Inferior parietal cortex (tissue), 1 donor: ENCODE measurements around the gene OLA1.

Experiments used
- DNase-seq: peaks from one replicate; pipeline ENCODE4 v3.0.0-alpha.2; 2016; ENCODE audit errors: extremely low spot score

Gene OLA1

DNA sequence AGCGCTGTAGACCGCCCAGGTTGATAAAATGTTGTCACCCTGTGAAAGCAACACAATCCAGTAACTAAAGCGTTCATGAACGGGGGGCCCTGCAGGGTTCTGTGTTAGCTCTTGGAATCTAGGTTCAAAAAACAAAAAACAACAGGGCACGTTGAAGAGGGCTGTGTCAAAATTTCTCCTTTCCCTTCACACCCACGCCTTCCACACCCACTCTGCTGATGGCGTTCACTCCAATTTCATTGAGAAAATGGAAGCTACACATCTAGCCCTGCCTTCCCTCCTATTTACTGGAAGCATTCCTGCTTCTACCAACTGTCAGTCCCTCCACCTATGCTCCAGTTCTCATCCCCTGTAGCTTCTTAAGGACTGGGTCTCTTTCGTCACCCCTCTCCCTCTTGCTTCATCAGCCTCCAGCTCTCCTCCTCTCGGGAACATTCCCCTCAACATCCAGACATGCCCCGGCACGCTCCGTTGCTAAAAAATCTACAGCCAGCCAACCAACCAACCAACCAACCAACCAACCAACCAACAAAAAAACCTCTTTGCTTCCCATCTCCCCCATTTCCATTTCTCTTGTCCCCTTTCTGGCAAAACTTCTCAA, 184.7 kb downstream of the OLA1 start:
- no peak for DNase-seq

DNA sequence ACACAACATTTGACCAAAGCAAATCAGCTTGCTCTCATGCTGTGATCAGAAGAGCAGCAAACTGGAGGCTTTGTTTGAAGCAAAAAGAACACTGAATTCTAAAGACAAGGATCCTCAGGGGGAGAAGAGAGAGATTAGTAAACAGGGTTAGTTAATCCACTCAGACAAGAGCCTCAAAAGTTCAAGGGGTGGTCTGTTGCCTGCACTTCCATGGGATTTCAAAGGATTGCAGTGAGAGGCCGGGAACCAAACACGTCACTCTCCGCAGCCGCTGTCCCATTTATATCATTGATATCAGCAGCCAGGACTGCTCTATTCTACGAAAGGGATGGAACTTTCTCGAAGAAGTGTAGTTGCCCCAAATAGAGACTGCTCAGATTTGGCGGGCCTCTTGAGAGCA, 185.4 kb downstream of the OLA1 start:
- DNase-seq: no peak

DNA sequence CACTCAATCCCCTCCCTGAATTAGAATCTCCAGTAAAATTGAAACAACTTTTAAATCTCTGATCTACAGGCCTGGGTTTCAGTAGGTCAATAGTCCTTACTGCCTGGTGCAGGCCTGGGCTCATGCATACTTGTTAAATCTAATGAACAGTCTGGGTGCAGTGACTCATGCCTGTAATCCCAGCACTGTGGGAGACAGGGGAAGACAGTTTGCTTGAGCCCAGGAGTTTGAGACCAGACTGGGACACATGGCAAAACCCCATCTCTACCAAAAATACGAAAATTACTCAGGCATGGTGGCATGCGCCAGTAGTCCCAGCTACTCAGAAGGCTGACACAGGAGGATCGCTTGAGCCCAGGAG, 188.5 kb downstream of the OLA1 start:
- no peak for DNase-seq

DNA sequence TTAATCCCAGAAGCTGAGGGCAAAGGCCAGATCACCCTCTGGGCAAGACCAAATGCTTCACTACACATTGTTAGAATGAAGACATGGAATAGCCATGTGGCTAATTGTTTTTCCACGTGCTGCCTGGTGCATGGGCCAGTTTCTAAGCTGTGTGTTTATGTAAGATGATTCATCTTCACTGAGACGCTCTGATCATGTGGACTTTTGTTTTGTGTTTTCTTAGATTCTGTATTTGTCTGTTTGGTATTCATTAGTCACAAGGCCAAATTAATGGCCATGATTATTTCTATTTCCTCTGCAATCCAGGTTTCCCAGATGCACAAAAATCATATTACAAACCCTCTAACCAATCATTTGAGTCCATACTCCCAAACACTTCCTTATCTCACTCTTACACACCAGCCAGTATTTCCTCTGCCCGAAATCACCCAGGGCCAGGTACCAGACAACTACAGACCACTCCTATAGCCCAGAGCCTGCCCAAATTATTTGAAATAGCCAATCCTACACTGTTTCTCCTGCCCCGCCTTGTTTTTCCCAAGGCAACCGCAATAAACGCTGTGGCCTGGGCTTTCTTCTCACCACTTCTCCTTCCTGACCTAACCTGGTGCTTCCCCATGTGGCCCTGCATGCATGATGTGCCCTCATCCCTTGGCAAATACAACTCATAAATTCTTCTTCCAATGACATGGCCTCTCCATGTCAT, 189.0 kb downstream of the OLA1 start:
- DNase-seq: no peak

DNA sequence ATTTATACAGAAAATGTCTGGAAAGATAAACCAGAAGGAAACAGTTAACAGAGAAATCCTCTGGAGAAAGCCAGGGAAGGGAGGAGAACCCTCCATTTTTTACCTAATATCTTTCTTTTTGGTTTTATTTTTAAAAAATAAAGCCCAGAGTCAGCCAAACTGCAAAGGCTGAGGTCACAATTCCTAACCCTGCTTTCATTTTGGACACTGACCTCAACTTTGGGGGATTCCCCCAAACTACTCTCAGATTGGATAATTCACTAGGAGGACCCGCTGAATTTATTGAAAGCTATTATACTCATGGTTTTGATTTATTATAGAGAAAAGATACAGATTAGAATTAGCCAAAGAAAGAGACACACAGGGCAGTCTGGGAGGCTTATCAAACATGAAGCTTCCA, 189.9 kb downstream of the OLA1 start:
- DNase-seq: no peak

DNA sequence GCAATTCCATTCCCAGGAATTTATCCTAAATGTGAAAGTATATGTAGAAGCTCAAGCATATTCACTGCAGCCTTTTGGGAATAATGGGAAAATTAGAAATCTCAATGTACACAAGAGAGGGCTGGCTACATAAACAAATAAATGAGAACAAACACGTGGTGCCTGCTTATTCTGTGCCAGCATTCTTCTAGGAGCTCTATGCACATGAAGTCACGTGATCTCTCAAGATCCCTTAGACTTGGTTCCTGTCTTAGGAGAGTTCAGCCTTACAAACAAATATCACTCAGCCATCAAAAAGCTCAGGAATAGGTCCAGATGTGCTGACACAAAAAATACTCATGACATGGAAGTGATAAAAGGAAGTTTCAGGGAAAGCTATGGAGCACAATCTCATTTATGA, 190.3 kb downstream of the OLA1 start:
- DNase-seq: no peak

DNA sequence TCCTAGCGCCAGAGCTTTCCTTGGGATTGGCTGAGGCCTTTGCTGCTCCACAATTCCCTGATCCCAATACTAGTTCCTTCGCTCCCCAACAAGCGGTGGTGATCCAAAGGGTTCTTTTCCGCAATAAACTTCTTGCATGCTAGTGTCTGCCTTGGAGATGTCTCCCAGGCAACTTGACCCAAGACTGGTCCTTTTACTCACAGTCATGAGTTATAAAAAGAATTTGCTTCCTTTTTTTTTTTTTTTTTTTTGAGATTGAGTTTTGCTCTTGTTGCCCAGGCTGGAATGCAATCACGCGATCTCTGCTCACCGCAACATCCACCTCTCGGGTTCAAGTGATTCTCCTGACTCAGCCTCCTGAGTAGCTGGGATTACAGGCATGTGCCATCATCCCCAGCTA, 193.4 kb downstream of the OLA1 start:
- DNase-seq: no peak

DNA sequence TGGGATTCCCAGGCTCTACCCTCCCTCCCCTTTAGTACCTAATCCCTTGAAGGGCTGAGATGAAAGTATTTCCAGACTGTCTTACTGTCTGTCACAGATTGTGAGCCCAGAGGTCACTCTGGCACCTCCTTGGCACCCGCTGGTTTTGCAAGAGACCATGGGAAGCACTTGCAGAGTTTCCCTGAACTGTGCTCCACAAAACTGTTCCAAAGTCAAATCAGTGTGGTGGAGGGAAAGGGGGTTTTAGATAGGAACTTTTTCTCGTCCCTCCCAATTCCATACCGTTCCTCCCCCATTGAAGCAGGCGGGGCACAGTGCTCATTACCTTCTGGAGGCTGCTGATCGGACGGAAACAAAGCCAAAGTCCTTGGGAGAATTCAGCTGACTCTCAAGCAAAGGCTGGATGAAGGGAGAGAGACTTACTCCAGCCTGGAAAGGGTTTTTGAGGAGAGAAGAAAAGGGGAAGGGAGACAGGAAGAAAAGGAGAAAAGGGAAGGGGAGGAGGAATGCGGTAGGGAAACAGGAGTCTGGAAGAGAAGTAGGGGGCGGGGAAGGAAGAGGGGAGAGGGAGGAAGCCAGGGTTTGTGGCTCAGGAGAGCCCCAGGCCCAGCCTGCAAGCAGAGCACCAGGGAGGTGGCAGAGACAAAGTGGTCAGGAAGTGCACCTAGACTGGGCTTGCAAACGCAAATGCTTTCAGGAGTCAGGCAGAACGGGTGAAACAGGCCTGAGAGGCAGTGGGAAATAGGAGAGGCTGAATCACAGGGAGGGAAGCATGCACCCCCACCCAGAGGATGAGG, 194.8 kb downstream of the OLA1 start:
- no peak for DNase-seq

DNA sequence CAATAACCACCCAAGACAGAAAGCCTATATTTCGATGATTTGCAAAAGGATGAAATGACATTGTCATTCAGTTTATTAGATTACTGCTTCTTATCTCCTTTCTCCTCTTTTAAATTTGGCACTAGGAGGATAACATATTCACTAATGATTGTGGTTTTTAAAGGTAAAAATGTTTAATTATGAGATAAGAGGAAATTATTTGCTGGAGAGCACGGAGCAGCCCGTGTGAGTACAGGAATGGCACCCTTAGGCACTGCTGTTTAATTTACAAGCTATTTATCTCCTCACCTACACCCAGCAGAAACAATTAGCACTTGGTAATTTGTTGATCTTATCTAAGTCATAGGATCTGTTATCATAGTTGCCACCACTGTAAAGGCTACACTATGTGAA, 195.8 kb downstream of the OLA1 start:
- no peak for DNase-seq

DNA sequence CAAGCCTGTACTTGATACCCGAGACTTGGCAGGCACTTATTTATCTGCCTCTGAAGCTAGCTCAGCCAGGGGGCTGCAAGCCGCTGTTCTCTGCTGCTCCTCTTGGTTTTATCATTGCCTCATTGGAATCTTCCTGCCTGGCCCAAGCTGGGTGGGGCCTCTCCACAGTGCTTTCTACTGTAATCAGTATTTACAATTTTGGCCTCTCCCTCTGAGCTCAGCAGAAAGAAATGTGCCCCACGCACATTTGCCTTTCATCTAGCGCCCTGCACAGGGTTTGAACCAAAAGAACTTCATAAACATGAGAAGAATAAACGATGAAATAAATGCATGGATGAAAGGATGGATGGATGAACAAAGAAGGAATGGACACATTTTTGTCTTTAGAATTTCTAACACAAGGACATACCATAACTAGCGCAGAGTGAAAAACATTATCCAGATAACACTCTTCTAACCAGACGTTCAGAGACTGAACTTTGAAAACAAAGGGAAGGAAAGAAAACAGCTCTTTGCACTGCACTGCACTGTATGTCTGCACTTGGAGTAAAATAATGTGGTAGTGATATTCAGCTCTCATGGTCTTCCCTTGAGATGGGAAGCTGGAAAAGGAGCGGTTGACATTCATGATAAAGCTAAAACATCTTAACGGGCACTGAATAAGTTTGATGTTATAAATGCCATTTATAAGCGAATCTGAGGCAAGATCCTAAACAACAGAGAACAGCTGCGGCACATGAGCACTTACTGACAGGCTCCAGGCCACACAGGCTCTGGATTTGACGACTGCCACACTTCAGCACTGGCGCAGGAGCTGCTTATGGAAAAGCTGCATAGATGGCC, 196.4 kb downstream of the OLA1 start:
- DNase-seq: no peak

GRCh38 chr2:174051068-174051467, 197.3 kb downstream of the OLA1 start:
- no peak for DNase-seq

DNA sequence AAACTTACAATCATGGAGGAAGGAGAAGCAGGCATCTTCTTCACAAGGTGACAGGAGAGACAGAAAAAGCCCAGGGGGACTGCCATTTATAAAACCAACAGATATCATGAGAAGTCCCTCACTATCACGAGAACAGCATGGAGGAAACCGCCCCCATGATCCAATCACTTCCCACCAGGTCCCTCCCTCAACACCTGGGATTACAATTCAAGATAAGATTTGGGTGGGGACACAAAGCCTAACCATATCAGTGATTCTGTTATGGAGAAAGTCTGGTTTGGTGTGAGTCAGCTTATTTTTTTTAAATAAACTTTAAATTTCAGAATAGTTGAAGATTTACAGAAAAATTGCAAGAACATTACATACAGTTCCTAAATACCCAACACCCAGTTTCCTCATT, 198.4 kb downstream of the OLA1 start:
- no peak for DNase-seq

GRCh38 chr2:174048243-174048642, 200.1 kb downstream of the OLA1 start:
- no peak for DNase-seq

GRCh38 chr2:174047746-174048145, 200.6 kb downstream of the OLA1 start:
- no peak for DNase-seq

- DNase-seq: no peak
Measured at GRCh38 chr2:174046172-174046571, 202.2 kb downstream of the OLA1 start.

GRCh38 chr2:174044556-174044955, 203.8 kb downstream of the OLA1 start:
- DNase-seq: no peak

DNA sequence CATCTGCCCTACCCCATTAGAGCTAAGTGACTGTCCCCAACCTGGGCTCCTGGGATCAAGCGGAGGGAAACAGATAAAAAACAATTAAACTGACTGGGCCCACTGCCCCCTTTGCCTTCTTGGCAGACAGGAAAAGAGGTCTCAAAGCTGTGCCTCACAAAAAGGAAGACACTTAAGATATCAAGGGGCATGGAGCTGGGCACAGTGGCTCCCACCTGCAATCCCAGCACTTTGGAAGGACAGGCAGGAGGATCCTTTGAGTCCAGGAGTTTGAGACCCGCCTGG, 208.0 kb downstream of the OLA1 start:
- no peak for DNase-seq

GRCh38 chr2:174039551-174040416, 208.5 kb downstream of the OLA1 start:
- DNase-seq: peak; percentile 85

DNA sequence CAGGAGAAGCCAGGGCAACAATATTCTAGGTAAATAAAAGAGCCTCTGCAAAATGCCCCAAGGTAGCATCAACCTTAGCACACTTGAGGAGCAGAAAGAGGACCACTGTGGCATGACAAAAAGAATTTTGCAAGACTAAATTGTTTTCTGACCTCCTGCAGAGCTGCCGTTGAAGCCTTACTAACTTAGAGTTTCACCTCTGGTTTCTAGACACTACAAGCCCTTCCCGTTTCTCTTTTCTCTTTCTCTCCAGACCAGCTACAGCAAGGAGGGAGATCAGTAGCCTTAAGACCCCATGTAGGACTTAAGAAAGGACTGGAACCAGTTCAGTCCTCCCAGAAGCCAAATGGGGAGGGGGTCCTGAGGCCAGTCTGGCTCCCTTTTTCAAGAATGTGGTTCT, 209.9 kb downstream of the OLA1 start:
- DNase-seq: no peak

DNA sequence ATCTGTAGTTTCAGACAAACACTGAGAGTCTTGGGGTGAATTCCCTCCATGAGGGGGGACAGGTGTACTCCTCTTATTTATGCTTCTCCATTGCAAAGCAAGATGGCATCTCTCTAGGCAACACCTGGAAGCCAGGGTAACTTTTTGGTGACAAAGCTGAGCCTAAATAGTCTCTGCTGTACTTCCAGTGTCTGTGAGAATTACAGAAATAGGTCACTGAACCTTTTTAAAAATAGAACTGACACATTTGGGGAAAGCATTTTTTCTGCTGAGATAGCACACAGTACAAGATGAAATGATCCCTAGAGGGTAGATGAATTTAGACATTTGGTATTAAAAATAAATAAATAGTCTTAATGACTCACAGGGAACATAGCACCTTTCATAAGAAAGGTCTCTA, 211.5 kb downstream of the OLA1 start:
- DNase-seq: no peak

DNA sequence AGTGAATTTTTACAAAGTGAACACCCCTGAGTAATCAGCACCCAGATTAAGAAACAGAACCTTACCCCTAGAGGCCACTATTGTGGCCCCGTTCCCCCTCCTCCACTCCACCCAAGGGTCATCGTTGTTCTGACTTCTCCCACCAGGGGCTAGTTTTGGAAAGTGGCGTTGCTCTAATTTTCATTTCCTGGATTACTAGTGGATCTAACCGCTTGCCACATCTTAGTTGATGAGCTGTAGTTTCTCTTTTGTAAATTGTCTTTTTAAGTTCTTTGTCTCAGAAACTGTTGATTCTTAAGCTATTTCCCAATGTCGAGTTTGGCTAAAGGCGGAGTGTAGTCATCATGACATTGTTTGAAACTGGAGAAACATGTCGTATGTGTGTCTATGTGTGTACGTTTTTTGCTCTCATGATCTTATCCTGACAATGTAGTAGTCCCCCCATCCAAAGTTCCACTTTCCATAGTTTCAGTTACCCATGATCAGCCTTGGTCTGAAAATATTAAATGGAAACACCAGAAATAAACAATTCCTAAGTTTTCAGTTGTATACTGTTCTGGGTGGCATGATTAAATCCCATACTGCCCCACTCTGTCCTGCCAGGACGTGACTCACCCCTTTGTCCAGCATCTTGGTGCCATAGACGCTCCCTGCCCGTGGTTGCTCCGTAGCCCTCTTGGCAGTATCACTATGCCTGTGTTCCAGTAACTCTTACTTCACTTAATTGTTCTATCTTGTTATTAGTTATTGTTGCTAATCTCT, 212.2 kb downstream of the OLA1 start:
- DNase-seq: no peak
